PFSK-1 (cell line): ENCODE measurements around the gene TMEM94.

Experiments used
- FOXP2 ChIP-seq: optimal IDR thresholded peaks from 2 replicates; pipeline ENCODE3; 2011; ENCODE audit warnings: borderline replicate concordance, control low read depth, inconsistent platforms; ENCODE audit not compliant: insufficient read depth; ENCODE audit errors: extremely low read length, extremely low read depth
- POLR2AphosphoS5 ChIP-seq: IDR thresholded peaks from 2 replicates; pipeline ENCODE4 v1.6.1; 2012; ENCODE audit warnings: low read depth, mild to moderate bottlenecking, control low read depth, low read length, moderate library complexity
- SIN3A ChIP-seq: IDR thresholded peaks from 2 replicates; pipeline ENCODE4 v1.6.1; 2012; ENCODE audit warnings: mild to moderate bottlenecking, low read length, moderate library complexity, borderline replicate concordance; ENCODE audit not compliant: insufficient read depth
- TAF1 ChIP-seq: IDR thresholded peaks from 2 replicates; pipeline ENCODE4 v1.6.1; 2012; ENCODE audit warnings: low read length, control low read depth, borderline replicate concordance; ENCODE audit not compliant: insufficient read depth
- TF ChIP-seq, protein P1 (sequence below), 2 experiments: IDR thresholded peaks; 2 replicates each; pipeline versions ENCODE4 v1.6.1 to v1.8.0; 2011 to 2012; ENCODE audit warnings: low read depth in 2 of 2, low read length in 2 of 2, control low read depth in 1 of 2, inconsistent platforms in 1 of 2, mild to moderate bottlenecking in 1 of 2, moderate library complexity in 1 of 2; ENCODE audit not compliant: insufficient read depth in 1 of 2

The TMEM94 gene

DNA sequence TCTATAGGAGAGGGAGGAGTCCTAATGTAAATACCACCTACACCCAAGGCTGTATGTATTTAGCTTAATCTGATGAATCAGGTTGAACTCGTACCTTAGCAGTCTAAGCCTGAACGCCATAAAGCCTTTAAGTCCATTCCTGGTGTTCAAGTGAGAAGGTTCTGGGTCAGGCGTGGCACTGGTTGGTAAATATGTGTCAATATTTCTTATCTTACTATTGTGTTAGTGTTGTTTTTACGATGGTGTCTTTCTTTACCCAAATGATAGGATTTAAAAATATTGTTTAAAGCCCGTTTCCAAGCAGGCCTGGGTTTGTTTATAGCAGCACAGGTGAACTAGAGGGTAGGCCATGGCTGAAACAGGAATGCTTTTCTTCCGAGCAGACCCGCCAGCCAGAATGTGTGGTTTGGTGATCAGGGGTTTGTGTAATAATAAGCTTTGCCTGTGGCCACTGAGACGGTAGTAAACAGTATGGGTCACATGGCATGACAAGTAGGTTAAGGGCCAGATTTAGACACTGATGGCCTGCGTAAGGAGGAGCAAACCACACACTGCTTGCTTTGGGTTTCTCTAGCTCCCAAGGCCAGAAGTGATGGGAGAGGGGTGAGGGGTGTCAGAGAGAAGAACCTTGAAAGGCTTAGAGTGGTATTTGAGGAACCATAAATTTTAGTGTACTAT, 3.3 kb downstream of the TMEM94 start:
- TF ChIP-seq POLR2AphosphoS5, result no peak
- no peak for TF ChIP-seq TAF1
- no peak for TF ChIP-seq SIN3A
- TF ChIP-seq FOXP2, result no peak
- TF ChIP-seq, protein P1, sequence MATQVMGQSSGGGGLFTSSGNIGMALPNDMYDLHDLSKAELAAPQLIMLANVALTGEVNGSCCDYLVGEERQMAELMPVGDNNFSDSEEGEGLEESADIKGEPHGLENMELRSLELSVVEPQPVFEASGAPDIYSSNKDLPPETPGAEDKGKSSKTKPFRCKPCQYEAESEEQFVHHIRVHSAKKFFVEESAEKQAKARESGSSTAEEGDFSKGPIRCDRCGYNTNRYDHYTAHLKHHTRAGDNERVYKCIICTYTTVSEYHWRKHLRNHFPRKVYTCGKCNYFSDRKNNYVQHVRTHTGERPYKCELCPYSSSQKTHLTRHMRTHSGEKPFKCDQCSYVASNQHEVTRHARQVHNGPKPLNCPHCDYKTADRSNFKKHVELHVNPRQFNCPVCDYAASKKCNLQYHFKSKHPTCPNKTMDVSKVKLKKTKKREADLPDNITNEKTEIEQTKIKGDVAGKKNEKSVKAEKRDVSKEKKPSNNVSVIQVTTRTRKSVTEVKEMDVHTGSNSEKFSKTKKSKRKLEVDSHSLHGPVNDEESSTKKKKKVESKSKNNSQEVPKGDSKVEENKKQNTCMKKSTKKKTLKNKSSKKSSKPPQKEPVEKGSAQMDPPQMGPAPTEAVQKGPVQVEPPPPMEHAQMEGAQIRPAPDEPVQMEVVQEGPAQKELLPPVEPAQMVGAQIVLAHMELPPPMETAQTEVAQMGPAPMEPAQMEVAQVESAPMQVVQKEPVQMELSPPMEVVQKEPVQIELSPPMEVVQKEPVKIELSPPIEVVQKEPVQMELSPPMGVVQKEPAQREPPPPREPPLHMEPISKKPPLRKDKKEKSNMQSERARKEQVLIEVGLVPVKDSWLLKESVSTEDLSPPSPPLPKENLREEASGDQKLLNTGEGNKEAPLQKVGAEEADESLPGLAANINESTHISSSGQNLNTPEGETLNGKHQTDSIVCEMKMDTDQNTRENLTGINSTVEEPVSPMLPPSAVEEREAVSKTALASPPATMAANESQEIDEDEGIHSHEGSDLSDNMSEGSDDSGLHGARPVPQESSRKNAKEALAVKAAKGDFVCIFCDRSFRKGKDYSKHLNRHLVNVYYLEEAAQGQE (IDR thresholded peaks at IDR 0.05; ENCODE audit: insufficient read depth in 1 of 2, low read depth in 2 of 2, low read length in 2 of 2), result no peak

DNA sequence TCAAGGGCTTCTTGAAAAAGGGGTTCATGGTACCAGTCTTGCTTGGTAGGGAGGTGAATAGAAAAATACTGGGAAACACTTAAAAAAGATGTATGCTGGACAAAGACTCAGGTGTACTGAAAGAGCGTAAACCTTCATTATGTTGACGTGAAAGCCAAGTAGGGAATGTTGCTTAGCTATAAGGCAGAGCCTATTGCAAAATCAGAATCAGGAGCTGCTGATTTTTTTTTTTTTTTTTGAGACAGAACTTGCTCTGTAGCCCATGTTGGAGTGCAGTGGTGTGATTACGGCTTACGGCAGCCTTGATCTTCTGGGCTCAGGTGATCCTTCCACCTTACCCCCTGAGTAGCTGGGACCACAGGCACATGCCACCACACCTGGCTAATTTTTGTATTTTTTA, 3.9 kb downstream of the TMEM94 start:
- TF ChIP-seq POLR2AphosphoS5, result no peak
- TF ChIP-seq TAF1, result no peak
- TF ChIP-seq, protein P1 (IDR thresholded peaks at IDR 0.05; ENCODE audit: insufficient read depth in 1 of 2, low read depth in 2 of 2, low read length in 2 of 2), result no peak
- no peak for TF ChIP-seq SIN3A

DNA sequence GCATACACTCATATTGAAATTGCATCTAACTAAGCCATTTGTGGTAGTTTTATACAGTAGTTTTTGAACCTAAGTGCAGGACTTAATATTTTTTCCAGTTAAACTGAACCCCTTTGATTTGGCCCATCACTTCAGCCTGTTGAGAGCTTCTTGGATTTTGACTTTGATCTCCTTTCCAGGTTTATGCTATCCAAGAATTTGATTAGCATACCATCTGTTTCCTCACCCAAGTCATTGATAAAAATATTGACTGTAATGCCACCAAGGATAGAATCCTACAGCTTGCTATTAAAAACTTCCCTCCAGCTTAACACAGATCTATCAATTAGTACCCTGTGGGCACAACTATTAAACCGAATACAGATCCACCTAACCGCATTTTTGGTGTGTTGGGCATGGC, 7.2 kb downstream of the TMEM94 start:
- TF ChIP-seq POLR2AphosphoS5 (no peak), TAF1 (no peak), SIN3A (no peak), FOXP2 (no peak)
- TF ChIP-seq, protein P1 (IDR thresholded peaks at IDR 0.05; ENCODE audit: insufficient read depth in 1 of 2, low read depth in 2 of 2, low read length in 2 of 2), result no peak

DNA sequence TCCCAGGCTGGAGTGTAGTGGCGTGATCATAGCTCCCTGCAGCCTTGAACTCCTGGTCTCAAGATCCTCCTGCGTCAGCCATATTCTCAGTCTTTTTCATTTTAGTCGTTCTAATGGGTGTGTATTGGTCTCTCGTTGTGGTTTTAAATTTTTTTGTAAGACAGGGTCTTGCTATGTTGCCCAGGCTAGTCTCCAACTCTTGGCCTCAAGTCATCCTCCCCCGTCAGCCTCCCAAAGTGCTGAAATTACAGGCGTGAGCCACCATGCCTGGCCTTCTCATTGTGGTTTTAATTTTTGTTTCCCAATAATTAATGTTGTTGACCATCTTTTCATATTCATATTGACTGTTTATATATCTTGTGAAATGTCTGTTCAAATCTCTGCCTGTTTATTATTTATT, 8.6 kb downstream of the TMEM94 start:
- TF ChIP-seq, protein P1 (IDR thresholded peaks at IDR 0.05; ENCODE audit: insufficient read depth in 1 of 2, low read depth in 2 of 2, low read length in 2 of 2), result no peak
- no peak for TF ChIP-seq FOXP2
- TF ChIP-seq SIN3A, result no peak
- no peak for TF ChIP-seq POLR2AphosphoS5
- TF ChIP-seq TAF1, result no peak
